Effector memory CD4-positive, alpha-beta T cell (primary cell): ENCODE results near the gene SSRP1.
"Not testable (repeated sequence)": the region's sequence is repeated elsewhere in the genome, so short reads cannot be mapped to it uniquely, and the experiment has no call there.

ENCODE experiments used
- DNase-seq, 3 donors: peaks; one replicate each; pipeline ENCODE4 v3.0.0-alpha.2; 2020
- H3K27ac ChIP-seq: 2 replicates; pipeline ENCODE4 v1.7.0; 2013; ENCODE audit warnings: mild to moderate bottlenecking, low read length, moderate library complexity; ENCODE audit not compliant: insufficient read depth, poor library complexity, severe bottlenecking
- H3K27me3 ChIP-seq: replicated peaks from 2 replicates; pipeline ENCODE4 v1.7.0; 2013; ENCODE audit warnings: mild to moderate bottlenecking, low read length; ENCODE audit not compliant: insufficient read depth, control insufficient read depth, poor library complexity, severe bottlenecking
- H3K36me3 ChIP-seq: 2 replicates; pipeline ENCODE4 v1.7.0; 2013; ENCODE audit warnings: mild to moderate bottlenecking, low read length, moderate library complexity; ENCODE audit not compliant: control insufficient read depth, insufficient read depth
- H3K4me1 ChIP-seq: 2 replicates; pipeline ENCODE4 v1.7.0; 2013; ENCODE audit warnings: low read length, mild to moderate bottlenecking; ENCODE audit not compliant: control insufficient read depth, insufficient read depth, poor library complexity, severe bottlenecking
- H3K4me3 ChIP-seq: 2 replicates; pipeline ENCODE4 v1.7.0; 2013; ENCODE audit warnings: low read length, low read depth, mild to moderate bottlenecking; ENCODE audit not compliant: insufficient read depth, poor library complexity, severe bottlenecking
- H3K9me3 ChIP-seq: 2 replicates; pipeline ENCODE4 v1.7.0; 2013; ENCODE audit warnings: mild to moderate bottlenecking, low read length, moderate library complexity; ENCODE audit not compliant: control insufficient read depth

Gene SSRP1

GRCh38 chr11:57294225-57295131 is 41.2 kb downstream of the SSRP1 start:
- H3K4me3 ChIP-seq: no peak overlapping the region
- H3K4me1 ChIP-seq: no peaks in the 10 kb centered on the region
- peaks cover 2% of the 10 kb centered on the region for H3K9me3 ChIP-seq
- no peaks in the 10 kb centered on the region for H3K27me3 ChIP-seq
- no peaks in the 10 kb centered on the region for H3K36me3 ChIP-seq
- H3K27ac ChIP-seq: no peak overlapping the region
- DNase-seq: no peak

GRCh38 chr11:57290288-57290687 is 45.4 kb downstream of the SSRP1 start:
- Histone ChIP-seq H3K36me3 (no peaks in the 10 kb centered on the region), H3K27ac (no peak overlapping the region), H3K4me3 (no peak overlapping the region), H3K4me1 (no peaks in the 10 kb centered on the region), H3K9me3 (no peaks in the 10 kb centered on the region), H3K27me3 (no peaks in the 10 kb centered on the region)
- no peak for DNase-seq

DNA sequence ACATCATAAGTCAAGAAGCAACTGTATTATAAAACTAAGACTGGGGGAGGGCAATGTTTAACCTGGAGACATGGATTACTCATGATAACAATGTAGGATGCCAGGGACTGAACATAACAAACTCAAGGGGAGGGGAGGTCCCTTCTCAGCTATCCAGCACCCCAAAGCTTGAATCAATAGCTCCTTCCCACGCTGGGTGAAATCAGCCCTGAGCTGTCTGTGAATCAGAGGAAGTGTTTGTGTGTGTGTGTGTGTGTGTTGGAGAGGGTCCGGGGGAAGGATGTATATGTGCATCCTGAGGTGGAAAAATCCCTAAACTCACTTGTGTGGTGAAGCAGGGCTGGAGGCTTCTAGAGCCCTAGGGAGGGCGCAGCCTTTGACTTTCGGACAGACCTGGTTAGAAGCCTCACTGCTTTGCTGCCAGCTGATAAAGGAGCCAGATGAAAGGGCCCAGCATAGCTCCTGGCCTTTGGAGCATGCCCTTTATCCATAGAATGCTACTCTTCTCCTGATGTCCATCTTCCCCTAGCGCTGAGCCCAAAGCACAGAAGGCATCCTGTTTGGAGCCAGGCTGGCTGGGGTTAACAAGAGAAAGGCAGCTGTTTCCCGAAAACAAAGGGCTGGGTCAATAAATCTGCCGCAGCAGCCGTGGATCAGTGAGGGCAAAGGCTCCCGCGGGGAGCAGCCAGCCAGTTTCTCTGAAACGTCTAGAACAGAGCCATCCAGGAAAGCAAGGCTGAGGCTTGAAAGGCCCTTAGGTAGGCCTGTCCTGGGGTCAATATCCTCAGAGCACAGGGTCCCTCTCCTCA is 46.7 kb downstream of the SSRP1 start:
- no peaks in the 10 kb centered on the region for H3K4me1 ChIP-seq
- H3K36me3 ChIP-seq: no peaks in the 10 kb centered on the region
- no peak for DNase-seq
- H3K9me3 ChIP-seq: no peaks in the 10 kb centered on the region
- no peaks in the 10 kb centered on the region for H3K27me3 ChIP-seq
- no peak overlapping the region for H3K4me3 ChIP-seq
- H3K27ac ChIP-seq: no peak overlapping the region

GRCh38 chr11:57287884-57288283 is 47.8 kb downstream of the SSRP1 start:
- no peak for DNase-seq
- H3K36me3 ChIP-seq: no peaks in the 10 kb centered on the region
- no peaks in the 10 kb centered on the region for H3K9me3 ChIP-seq
- H3K27ac ChIP-seq: no peak overlapping the region
- no peak overlapping the region for H3K4me3 ChIP-seq
- H3K27me3 ChIP-seq: no peaks in the 10 kb centered on the region
- H3K4me1 ChIP-seq: no peaks in the 10 kb centered on the region

- Histone ChIP-seq H3K27ac (no peak overlapping the region), H3K9me3 (no peaks in the 10 kb centered on the region), H3K36me3 (no peaks in the 10 kb centered on the region), H3K4me1 (no peaks in the 10 kb centered on the region), H3K4me3 (no peak overlapping the region), H3K27me3 (no peaks in the 10 kb centered on the region)
- no peak for DNase-seq
These were observed 52.3 kb downstream of the SSRP1 start for GRCh38 chr11:57283231-57283990.

DNA sequence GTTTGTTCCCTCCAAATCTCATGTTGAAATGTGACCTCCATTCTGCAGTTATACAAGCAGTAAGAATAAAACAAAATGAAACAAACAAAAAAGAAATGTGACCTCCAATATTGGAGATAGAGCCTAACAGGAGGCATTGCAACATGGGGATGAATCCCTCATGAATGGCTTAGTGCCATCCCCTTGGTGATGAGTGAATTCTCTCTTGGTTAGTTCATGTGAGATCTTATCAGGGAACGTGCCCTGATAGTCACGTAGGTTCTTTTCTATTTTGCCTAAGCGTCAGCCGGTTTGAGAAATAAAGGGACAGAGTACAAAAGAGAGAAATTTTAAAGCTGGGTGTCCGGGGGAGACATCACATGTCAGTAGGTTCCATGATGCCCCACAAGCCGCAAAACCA is 54.1 kb downstream of the SSRP1 start:
- not testable (repeated sequence) for H3K4me1 ChIP-seq, DNase-seq, H3K9me3 ChIP-seq, H3K4me3 ChIP-seq, H3K36me3 ChIP-seq, H3K27ac ChIP-seq, H3K27me3 ChIP-seq

GRCh38 chr11:57279116-57279515 is 56.6 kb downstream of the SSRP1 start:
- no peak overlapping the region for H3K27ac ChIP-seq
- H3K9me3 ChIP-seq: no peaks in the 10 kb centered on the region
- no peak overlapping the region for H3K4me3 ChIP-seq

DNA sequence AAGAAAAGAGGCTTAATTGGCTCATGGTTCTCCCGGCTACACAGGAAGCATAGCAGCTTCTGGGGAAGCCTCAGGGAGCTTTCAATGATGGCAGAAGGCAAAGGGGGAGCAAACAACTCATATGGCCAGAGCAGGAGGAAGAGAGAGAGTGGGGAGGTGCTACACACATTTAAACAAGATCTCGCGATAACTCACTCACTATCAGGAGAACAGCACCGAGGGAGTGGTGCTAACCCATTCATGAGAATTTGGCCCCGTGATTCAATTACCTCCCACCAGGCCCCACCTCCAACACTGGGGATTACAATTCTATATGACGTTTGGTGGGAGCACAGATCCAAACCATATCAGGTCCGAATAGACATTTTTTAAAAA is 57.0 kb downstream of the SSRP1 start:
- Histone ChIP-seq H3K36me3 (no peaks in the 10 kb centered on the region), H3K4me1 (no peaks in the 10 kb centered on the region), H3K27me3 (peaks cover 2% of the 10 kb centered on the region), H3K4me3 (no peak overlapping the region), H3K9me3 (no peaks in the 10 kb centered on the region), H3K27ac (no peak overlapping the region)
- DNase-seq: no peak

More at GRCh38 chr11:57279116-57279515, 56.6 kb downstream of the SSRP1 start:
- Histone ChIP-seq H3K27me3 (peaks cover 2% of the 10 kb centered on the region), H3K4me1 (no peaks in the 10 kb centered on the region), H3K36me3 (no peaks in the 10 kb centered on the region)
- no peak for DNase-seq

- DNase-seq: no peak
- no peak overlapping the region for H3K4me3 ChIP-seq
These were observed 57.6 kb downstream of the SSRP1 start for GRCh38 chr11:57277845-57278720.

More at GRCh38 chr11:57277845-57278720, 57.6 kb downstream of the SSRP1 start:
- no peak overlapping the region for H3K27ac ChIP-seq
- H3K9me3 ChIP-seq: no peaks in the 10 kb centered on the region
- no peaks in the 10 kb centered on the region for H3K36me3 ChIP-seq
- no peaks in the 10 kb centered on the region for H3K4me1 ChIP-seq
- peaks cover 2% of the 10 kb centered on the region for H3K27me3 ChIP-seq
